Kidney (tissue), 14 donors: ENCODE results near the gene COMMD3. TPM values are rescaled to one million over a fixed set of nuclear protein-coding genes. Genes with fewer than 3 reads are reported as not detected.

ENCODE experiments used
- DNase-seq, 5 donors: peaks; one replicate each; pipeline ENCODE4 v3.0.0-alpha.2; 2013 to 2020
- FAIRE-seq: peaks from 2 replicates; lab custom pipeline; 2012; peaks lifted over from hg19 to GRCh38; lab: Jason Lieb, UNC
- H3K27ac ChIP-seq, 2 donors: one replicate each; pipeline ENCODE4 v1.7.0; 2013; ENCODE audit warnings: low read depth in 2 of 2, low read length in 2 of 2, inconsistent platforms in 1 of 2
- H3K27me3 ChIP-seq: one replicate; pipeline ENCODE4 v1.7.1; 2013; ENCODE audit warnings: low read length, inconsistent platforms; ENCODE audit not compliant: control insufficient read depth, insufficient read depth
- H3K36me3 ChIP-seq, 3 donors: one replicate each; pipeline versions ENCODE4 v1.7.0 to v1.7.1; 2013; ENCODE audit warnings: low read length in 3 of 3, control low read depth in 1 of 3, inconsistent platforms in 1 of 3; ENCODE audit not compliant: insufficient read depth in 3 of 3, control insufficient read depth in 2 of 3
- H3K4me1 ChIP-seq, 3 donors: one replicate each; pipeline versions ENCODE4 v1.7.0 to v1.7.1; 2013; ENCODE audit warnings: low read length in 3 of 3, inconsistent platforms in 1 of 3, low read depth in 1 of 3; ENCODE audit not compliant: control insufficient read depth in 2 of 3, insufficient read depth in 2 of 3
- H3K4me3 ChIP-seq, 3 donors: one replicate each; pipeline versions ENCODE4 v1.7.0 to v1.8.1; 2013; ENCODE audit warnings: low read length in 3 of 3, control low read depth in 1 of 3, inconsistent platforms in 1 of 3
- H3K9ac ChIP-seq, 3 donors: one replicate each; pipeline versions ENCODE4 v1.7.0 to v1.7.1; 2013; ENCODE audit warnings: low read length in 3 of 3, control low read depth in 1 of 3, inconsistent platforms in 1 of 3
- H3K9me3 ChIP-seq, 3 donors: one replicate each; pipeline versions ENCODE4 v1.7.0 to v1.7.1; 2013; ENCODE audit warnings: low read length in 3 of 3, control low read depth in 1 of 3, inconsistent platforms in 1 of 3; ENCODE audit not compliant: control insufficient read depth in 2 of 3, insufficient read depth in 1 of 3
- CTCF ChIP-seq: IDR thresholded peaks from 3 replicates; pipeline ENCODE4 v1.5.1; 2012; ENCODE audit warnings: mild to moderate bottlenecking, moderate library complexity, borderline replicate concordance; ENCODE audit not compliant: insufficient read depth; ENCODE audit errors: extremely low read depth
- intact Hi-C: fragments of 100-400 bp; cut with DNase I; formaldehyde crosslinking; loops from one replicate; pipeline ENCODE4 v1.11.1; 2022
- polyA plus RNA-seq: library from polyadenylated mRNA; stranded (reverse); fragments of 350-450 nt; fragmentation: Illumina TruSeq; extraction: RNeasy Lipid Tissue Mini Kit (QIAGEN cat#74804); gene quantifications from one replicate; pipeline ENCODE4 v1.2.3, GENCODE V29; 2014; ENCODE audit warnings: low read depth, low replicate concordance; ENCODE audit not compliant: insufficient read depth
- total RNA-seq: library from RNA; stranded (reverse); fragmentation: NEBNext Ultra II Directional; extraction: Animal tissue kit (Norgen Biotek cat#: 25700); gene quantifications from one replicate; pipeline ENCODE4 v1.2.1, GENCODE V29; 2021
- donor health status: control.
- donor health status: control.
- donor health status: control.
- donor health status: control.
- donor health status: control.
- donor health status: DM: yes; HTN: yes; CAD: no.
- donor health status: Normal renal cell carcinoma (clear cell type).

Gene COMMD3
- total and polyA plus RNA-seq, 2 donors from 2014 or later = 46.2 to 72.8 TPM

- H3K4me1 ChIP-seq = peaks cover 2 to 15% (median 10%) of the 10 kb centered on the region in 3 donors
- H3K9me3 ChIP-seq = no peaks in the 10 kb centered on the region
- H3K4me3 ChIP-seq = peak overlapping the region; percentile 65 to 75 (median 67)
- FAIRE-seq (no peak), DNase-seq (peak in 4 of 5 donors; percentile 23 to 65 (median 41))
- H3K36me3 ChIP-seq = no peaks in the 10 kb centered on the region
- peak overlapping the region; percentile 45 to 76 for H3K27ac ChIP-seq
- intact Hi-C loops = no loop called here
- peak overlapping the region; percentile 38 to 82 (median 55) for H3K9ac ChIP-seq
- H3K27me3 ChIP-seq = peaks cover 7% of the 10 kb centered on the region
- no peak for TF ChIP-seq CTCF
Measured at GRCh38 chr10:22319980-22320558, 3.9 kb downstream of the COMMD3 start.

- Histone ChIP-seq H3K4me1 (peaks cover 2 to 15% (median 10%) of the 10 kb centered on the region in 3 donors), H3K27me3 (peaks cover 7% of the 10 kb centered on the region), H3K27ac (peak within 1 kb of the TSS; percentile 81 to 96), H3K36me3 (no peaks in the 10 kb centered on the region), H3K9me3 (no peaks in the 10 kb centered on the region), H3K4me3 (peak within 1 kb of the TSS; percentile 65 to 81 (median 74)), H3K9ac (peak within 1 kb of the TSS; percentile 55 to 82 (median 68))
- no peak for FAIRE-seq
- intact Hi-C loops = no loop called here
- peak; percentile 87 to 98 (median 94) for DNase-seq
- TF ChIP-seq CTCF = peak; percentile 0
Measured at GRCh38 chr10:22320591-22321155, 4.5 kb downstream of the COMMD3 start, which contains the start of gene BMI1. Gene BMI1, plus strand, starts transcription at chr10:22321099. Its CDS starts 5,351 bp downstream, at chr10:22326450.

- intact Hi-C loops = no loop called here
- H3K4me1 ChIP-seq = peaks cover 2 to 15% (median 10%) of the 10 kb centered on the region in 3 donors
- H3K27me3 ChIP-seq = peaks cover 7% of the 10 kb centered on the region
- no peaks in the 10 kb centered on the region for H3K9me3 ChIP-seq
- DNase-seq (peak in 4 of 5 donors; percentile 77 to 93 (median 83)), FAIRE-seq (no peak)
- peak overlapping the region; percentile 59 to 73 (median 65) for H3K4me3 ChIP-seq
- H3K9ac ChIP-seq = peak overlapping the region; percentile 37 to 68 (median 59)
- TF ChIP-seq CTCF = no peak
- H3K36me3 ChIP-seq = no peaks in the 10 kb centered on the region
- H3K27ac ChIP-seq = peak overlapping the region; percentile 81 to 96
Measured at GRCh38 chr10:22321156-22321923, 5.2 kb downstream of the COMMD3 start.
